Naive B cell (primary cell): ENCODE data around the gene LY86. TPM values are rescaled to one million over a fixed set of nuclear protein-coding genes. Genes with fewer than 3 reads are reported as not detected.

Source experiments
- ATAC-seq, 2 donors: fragments of 150-1000 bp; cut with Tn5 transposase; 2 replicates each; pipeline ENCODE4 v1.10.0; 2021; ENCODE audit warnings: low read depth in 2 of 2, mild to moderate bottlenecking in 2 of 2, moderate library complexity in 2 of 2
- DNase-seq: peaks from one replicate; pipeline ENCODE4 v3.0.0; 2022
- H3K27ac Mint-ChIP-seq, 6 donors: one replicate each; pipeline ENCODE4 v1.8.0; 2020 to 2022; ENCODE audit warnings: mild to moderate bottlenecking in 6 of 6, mixed read lengths in 6 of 6, moderate library complexity in 5 of 6, inconsistent platforms in 2 of 6
- H3K27me3 Mint-ChIP-seq, 3 donors: one replicate each; pipeline ENCODE4 v1.8.0; 2021 to 2022; ENCODE audit warnings: mixed read lengths in 3 of 3, mild to moderate bottlenecking in 1 of 3
- H3K36me3 Mint-ChIP-seq, 2 donors: one replicate each; pipeline ENCODE4 v1.8.0; 2020 to 2022; ENCODE audit warnings: mixed read lengths in 2 of 2, inconsistent platforms in 1 of 2, mild to moderate bottlenecking in 1 of 2
- H3K4me1 Mint-ChIP-seq, 3 donors: one replicate each; pipeline ENCODE4 v1.8.0; 2020 to 2022; ENCODE audit warnings: mixed read lengths in 3 of 3, inconsistent platforms in 1 of 3, mild to moderate bottlenecking in 1 of 3, moderate library complexity in 1 of 3
- H3K4me3 Mint-ChIP-seq, 8 donors: one replicate each; pipeline ENCODE4 v1.8.0; 2020 to 2022; ENCODE audit warnings: mild to moderate bottlenecking in 8 of 8, mixed read lengths in 8 of 8, moderate library complexity in 8 of 8, inconsistent platforms in 2 of 8
- H3K9me3 Mint-ChIP-seq, 7 donors: one replicate each; pipeline ENCODE4 v1.8.0; 2020 to 2022; ENCODE audit warnings: mixed read lengths in 7 of 7, mild to moderate bottlenecking in 5 of 7, inconsistent platforms in 2 of 7, moderate library complexity in 1 of 7
- polyA plus RNA-seq, 6 donors: library from polyadenylated mRNA; unstranded; fragments of 300-500 nt; fragmentation: Illumina TruSeq; gene quantifications; one replicate each; pipeline ENCODE4 v1.2.3, GENCODE V29; 2021; ENCODE audit warnings: low read depth in 6 of 6

LY86 gene
- polyA plus RNA-seq, 6 donors from 2014 or later: 310 to 556 (median 476) TPM

DNA sequence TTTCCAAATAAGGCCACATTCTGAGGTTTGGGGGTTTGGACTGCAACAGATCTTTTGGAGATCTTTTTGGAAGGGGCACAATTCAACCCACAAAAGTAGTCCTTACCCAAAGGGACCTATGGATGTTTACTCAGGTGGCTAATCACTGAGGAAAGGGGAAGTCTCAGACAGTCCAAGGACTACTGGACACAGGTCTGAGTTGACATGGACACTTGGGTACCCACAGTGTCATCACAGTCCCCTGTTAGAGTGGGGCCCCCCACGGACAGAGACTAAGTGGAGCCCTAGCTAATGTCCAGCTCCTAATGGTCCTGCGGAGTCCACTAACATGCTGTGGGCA is 101.6 kb downstream of the LY86 start:
- ATAC-seq (no peak), DNase-seq (no peak)
- H3K9me3 Mint-ChIP-seq: peaks cover 0 to 15% (median 7%) of the 10 kb centered on the region in 7 donors
- peaks cover 4 to 8% (median 6%) of the 10 kb centered on the region in 3 donors for H3K4me1 Mint-ChIP-seq
- peaks cover 9 to 21% (median 12%) of the 10 kb centered on the region in 3 donors for H3K27me3 Mint-ChIP-seq
- peaks cover 0 to 10% of the 10 kb centered on the region in 2 donors for H3K36me3 Mint-ChIP-seq
- H3K27ac Mint-ChIP-seq: no peak overlapping the region
- H3K4me3 Mint-ChIP-seq: no peak overlapping the region

DNA sequence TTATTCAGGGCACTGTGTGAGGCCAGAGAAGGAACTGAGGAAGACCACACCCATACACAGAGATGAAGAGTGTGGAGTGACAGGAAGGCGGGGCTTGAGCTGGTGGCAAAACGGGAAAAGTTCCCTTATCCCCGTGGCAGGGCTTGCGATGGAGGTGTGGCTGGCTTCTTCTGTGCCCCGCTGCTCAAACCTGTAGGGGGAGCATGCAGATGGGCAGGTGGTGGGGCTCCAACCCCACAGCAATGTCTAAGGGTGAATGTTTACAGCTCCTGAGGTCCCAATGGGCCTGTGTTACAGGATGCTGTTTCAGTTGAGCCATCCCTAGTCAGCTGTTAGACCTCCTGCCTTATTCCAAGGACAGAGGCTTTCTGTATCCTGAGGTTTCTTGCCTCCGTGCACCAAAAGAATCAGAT is 105.9 kb downstream of the LY86 start:
- Mint-ChIP-seq H3K27ac (no peak overlapping the region), H3K4me1 (peaks cover 0 to 4% (median 0%) of the 10 kb centered on the region in 3 donors), H3K4me3 (no peak overlapping the region), H3K36me3 (peaks cover 0 to 10% of the 10 kb centered on the region in 2 donors), H3K27me3 (peaks cover 25 to 26% (median 25%) of the 10 kb centered on the region in 3 donors), H3K9me3 (peaks cover 0 to 15% (median 7%) of the 10 kb centered on the region in 7 donors)
- DNase-seq (no peak), ATAC-seq (no peak)

DNA sequence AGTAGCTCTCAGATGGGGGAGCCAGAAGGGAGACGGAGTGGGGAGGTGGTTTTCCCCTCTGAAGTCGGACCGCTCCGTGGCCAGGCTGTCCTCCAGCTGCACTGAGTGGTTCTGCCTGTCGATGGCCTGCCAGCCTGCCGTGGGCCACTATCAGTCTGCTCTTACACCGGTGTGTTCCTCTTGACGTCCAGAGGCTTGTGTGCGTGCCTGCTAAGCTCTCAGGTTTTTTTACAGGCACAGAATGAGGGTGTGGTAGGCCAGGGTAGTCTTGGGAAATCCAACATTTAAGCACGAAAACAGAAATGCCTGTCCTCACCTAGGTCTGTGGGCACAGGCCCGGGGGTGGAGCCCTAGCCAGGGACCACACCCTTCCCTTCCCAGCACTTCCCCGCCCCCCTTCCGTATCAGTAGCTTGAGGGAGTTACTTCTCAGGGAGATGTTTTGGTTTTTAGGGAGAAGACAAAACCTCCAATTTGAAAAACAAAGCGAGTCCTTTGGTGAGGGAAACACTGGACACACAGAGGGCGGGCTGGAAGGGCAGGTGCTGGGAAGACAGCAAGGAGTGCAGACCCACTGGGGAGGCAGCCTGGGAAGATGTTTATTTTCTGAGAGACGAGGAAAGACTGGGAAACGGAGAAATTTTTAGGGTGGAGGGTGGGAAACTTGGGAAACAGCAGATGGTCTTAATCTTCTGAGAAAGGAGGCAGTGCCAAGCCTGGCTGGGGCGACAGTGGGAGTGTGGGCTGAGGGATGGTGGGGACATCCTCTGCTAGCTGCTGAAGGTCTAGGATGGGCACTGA is 106.5 kb downstream of the LY86 start:
- DNase-seq: no peak
- no peak for ATAC-seq
- Mint-ChIP-seq H3K9me3 (peaks cover 0 to 15% (median 7%) of the 10 kb centered on the region in 7 donors), H3K4me3 (no peak overlapping the region), H3K4me1 (peaks cover 0 to 4% (median 0%) of the 10 kb centered on the region in 3 donors), H3K27ac (peak overlapping the region in 1 of 6 donors; percentile 73), H3K27me3 (peaks cover 25 to 32% (median 30%) of the 10 kb centered on the region in 3 donors), H3K36me3 (peaks cover 0 to 10% of the 10 kb centered on the region in 2 donors)

DNA sequence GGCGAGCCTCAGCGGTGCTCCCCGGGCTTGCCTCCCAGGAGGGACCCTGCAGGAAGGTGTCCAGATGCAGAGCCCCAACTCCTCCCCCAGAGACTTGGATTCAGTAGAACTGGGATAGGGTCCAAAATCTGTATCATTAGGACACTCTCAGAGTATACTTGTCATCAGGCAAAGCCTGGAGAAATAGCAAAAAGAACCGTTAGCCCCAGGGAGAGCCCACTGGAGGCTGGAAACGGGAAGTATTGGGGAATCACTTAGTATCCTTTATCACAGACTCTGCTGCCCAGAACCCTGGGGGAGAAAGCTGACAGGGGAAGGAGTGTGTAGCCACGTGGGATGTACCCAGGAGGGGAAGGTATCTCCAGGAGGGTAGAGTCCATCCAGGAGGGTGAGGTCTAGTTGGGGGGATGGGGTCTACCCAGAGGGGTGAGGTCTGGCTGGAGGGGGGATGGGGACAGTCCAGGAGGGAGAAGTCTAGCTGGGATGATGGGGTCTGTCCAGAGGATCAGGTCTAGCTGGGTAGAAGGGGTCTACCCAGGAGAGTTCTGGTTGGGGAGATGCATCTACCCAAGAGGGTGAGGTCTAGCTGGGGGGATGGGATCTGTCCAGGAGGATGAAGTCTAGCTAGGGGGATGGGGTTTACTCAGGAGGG is 107.2 kb downstream of the LY86 start:
- peaks cover 0 to 4% (median 0%) of the 10 kb centered on the region in 3 donors for H3K4me1 Mint-ChIP-seq
- DNase-seq: no peak
- peaks cover 0 to 14% (median 7%) of the 10 kb centered on the region in 7 donors for H3K9me3 Mint-ChIP-seq
- no peak overlapping the region for H3K4me3 Mint-ChIP-seq
- H3K27ac Mint-ChIP-seq: peak overlapping the region in 1 of 6 donors; percentile 73
- no peak for ATAC-seq
- H3K27me3 Mint-ChIP-seq: peaks cover 25 to 38% (median 36%) of the 10 kb centered on the region in 3 donors
- H3K36me3 Mint-ChIP-seq: peaks cover 0 to 7% of the 10 kb centered on the region in 2 donors

DNA sequence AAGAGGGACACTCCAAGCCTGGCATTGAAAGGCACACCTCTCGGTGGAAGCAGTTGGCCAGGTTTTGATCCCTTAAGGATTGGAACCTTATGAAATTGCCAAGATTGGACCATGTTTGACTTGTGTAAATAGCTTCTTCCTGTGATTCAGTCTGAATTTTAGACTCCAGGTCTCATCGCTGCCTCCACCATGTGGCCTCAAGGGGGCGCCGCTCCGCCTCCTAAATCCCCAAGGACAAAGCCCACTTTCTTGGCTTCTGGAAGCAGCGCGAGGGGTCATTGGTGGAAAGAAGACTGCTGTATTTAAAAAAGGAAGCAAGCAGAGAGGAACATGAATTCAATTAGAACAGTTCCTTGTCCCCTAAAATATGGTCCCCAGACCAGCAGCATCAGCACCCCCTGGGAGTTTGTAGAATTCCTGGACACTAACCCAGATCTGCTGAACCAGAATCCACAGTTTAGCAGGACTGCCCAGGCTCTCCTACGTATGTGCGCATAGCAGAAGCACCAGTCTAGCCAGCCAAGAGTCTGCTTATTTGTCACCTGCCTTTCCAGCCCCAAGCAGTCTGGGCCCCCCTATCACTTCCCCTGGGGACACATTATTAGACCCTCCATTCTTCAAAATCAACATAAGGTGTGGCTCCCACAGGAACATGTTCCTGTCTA is 108.5 kb downstream of the LY86 start:
- no peak overlapping the region for H3K4me3 Mint-ChIP-seq
- H3K36me3 Mint-ChIP-seq: peaks cover 0 to 1% of the 10 kb centered on the region in 2 donors
- DNase-seq (no peak), ATAC-seq (no peak)
- H3K9me3 Mint-ChIP-seq: peaks cover 0 to 1% (median 0%) of the 10 kb centered on the region in 7 donors
- peak overlapping the region in 2 of 6 donors; percentile 14 to 92 for H3K27ac Mint-ChIP-seq
- peaks cover 0 to 6% (median 5%) of the 10 kb centered on the region in 3 donors for H3K4me1 Mint-ChIP-seq
- peaks cover 37 to 43% (median 38%) of the 10 kb centered on the region in 3 donors for H3K27me3 Mint-ChIP-seq

DNA sequence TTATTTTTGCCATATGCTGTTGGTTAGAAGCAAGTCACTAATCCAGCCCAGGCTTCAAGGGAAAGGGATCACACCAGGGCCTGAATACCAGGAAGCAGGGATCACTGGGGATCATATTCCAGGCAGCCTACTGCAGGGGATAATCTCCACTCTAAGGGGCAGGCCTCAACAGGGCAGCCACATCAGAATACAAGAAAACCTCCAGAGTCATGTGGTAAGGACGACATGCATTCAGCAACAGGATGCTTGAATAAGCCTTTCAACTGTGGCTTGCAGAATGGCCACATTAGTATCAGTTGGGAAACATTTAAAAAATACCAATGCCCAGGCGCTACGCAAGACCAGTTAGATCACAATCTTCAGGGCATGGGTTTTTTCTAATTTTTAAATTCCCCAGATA is 109.1 kb downstream of the LY86 start:
- DNase-seq: no peak
- Mint-ChIP-seq H3K4me3 (peak overlapping the region in 1 of 8 donors; percentile 20), H3K27me3 (peaks cover 32 to 44% (median 40%) of the 10 kb centered on the region in 3 donors), H3K9me3 (no peaks in the 10 kb centered on the region), H3K27ac (peak overlapping the region in 1 of 6 donors; percentile 92), H3K4me1 (peaks cover 0 to 7% (median 6%) of the 10 kb centered on the region in 3 donors), H3K36me3 (no peaks in the 10 kb centered on the region)
- ATAC-seq: no peak

DNA sequence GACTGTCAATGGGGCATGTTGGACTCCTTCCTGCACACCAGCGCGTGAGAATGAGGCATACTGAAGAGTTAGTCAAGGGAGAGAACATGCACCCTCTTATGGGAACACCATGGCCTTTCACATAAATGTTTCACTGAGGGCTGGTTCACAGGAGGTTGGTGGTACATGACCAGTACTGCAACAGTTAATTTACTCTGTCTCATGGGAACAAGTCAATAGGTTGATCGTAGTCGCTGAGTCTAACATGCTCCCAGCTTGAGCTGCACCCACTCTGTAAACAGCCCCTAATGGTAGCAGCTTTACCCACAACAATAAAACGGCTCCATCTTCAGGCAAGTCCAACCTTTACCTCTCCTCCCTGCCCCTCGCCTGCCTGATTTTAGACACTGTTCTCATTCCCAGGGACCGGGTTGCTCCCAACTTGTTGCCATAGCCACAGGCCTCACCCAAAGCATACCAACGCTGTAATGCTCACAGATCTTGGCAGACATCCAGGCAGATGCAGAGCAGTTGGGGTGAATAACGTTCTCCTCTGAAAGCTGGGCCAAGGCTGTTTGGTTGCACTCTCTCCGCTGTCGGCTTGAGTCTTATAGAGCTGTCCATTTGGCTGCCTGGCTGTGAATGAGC is 111.3 kb downstream of the LY86 start:
- no peak for ATAC-seq
- Mint-ChIP-seq H3K4me3 (no peak overlapping the region), H3K4me1 (peaks cover 0 to 7% (median 6%) of the 10 kb centered on the region in 3 donors), H3K9me3 (no peaks in the 10 kb centered on the region), H3K27ac (peak overlapping the region in 1 of 6 donors; percentile 12), H3K27me3 (peaks cover 21 to 35% (median 34%) of the 10 kb centered on the region in 3 donors), H3K36me3 (no peaks in the 10 kb centered on the region)
- DNase-seq: no peak

DNA sequence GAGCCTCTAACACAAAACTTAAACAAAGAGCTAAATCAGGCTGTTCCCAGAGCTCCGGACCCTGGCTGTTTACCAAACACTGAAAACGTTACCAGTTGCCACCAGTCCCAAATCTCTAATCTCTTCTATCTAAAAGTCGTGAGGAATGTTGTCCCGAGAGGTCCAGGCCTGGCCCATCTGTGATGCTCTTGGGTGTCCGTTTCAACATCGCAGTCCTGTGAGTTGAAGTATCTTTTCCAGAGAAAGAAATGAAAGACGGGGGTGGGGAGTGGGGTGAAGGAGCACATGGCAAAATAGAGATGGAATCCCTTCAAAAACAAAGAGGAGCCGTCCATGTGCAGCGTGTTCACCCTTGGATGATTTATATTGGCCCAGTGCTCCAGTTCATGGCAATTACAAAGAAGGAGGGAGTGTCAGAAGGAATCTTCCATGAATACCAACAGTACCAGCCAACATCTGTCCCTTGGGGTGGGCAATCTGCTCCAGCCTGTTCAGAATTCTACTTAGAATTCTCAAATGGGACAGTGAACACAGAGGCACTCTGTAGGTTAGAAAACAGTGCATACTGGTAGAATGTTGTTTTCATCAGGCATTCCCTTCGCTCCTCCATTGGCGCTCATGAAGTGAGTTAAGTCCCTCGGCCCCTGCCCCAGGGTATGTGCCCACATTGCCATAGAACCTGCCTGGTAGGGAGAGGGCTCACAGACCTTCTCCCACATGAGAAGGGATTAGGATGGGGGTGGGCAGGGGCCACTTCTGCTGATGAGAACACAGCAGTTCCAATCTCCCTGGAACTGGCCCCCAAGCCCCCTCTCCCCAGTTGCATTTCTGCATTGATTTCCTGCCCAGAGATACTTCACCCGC is 112.1 kb downstream of the LY86 start:
- Mint-ChIP-seq H3K27ac (peak overlapping the region in 1 of 6 donors; percentile 15), H3K4me3 (no peak overlapping the region), H3K4me1 (peaks cover 0 to 7% (median 6%) of the 10 kb centered on the region in 3 donors), H3K9me3 (no peaks in the 10 kb centered on the region), H3K36me3 (no peaks in the 10 kb centered on the region), H3K27me3 (peaks cover 21 to 27% (median 26%) of the 10 kb centered on the region in 3 donors)
- ATAC-seq: no peak
- DNase-seq: no peak

DNA sequence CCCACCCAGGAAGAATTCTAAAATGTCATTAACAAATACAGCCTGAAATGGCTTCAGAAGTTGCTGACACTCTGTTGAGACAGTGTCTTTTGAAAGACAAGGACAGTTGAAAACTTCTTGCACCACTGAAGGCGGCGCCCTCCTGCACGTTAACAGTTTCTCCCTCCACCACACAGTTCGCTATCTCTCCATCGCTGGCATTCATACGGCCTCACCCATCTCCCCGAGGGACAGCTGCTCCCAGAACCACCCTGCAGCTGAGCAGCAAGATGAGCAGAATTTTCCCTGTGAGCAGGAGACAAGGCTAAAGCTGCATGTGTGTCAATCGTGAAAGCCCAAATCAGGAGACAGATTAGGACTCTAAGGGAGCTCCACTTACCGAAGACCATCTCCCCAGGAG is 113.3 kb downstream of the LY86 start:
- no peak for ATAC-seq
- H3K9me3 Mint-ChIP-seq: no peaks in the 10 kb centered on the region
- H3K27ac Mint-ChIP-seq: peak overlapping the region in 1 of 6 donors; percentile 83
- peaks cover 0 to 6% (median 3%) of the 10 kb centered on the region in 3 donors for H3K4me1 Mint-ChIP-seq
- H3K36me3 Mint-ChIP-seq: no peaks in the 10 kb centered on the region
- H3K4me3 Mint-ChIP-seq: peak overlapping the region in 1 of 8 donors; percentile 26
- peaks cover 16 to 21% (median 20%) of the 10 kb centered on the region in 3 donors for H3K27me3 Mint-ChIP-seq
- DNase-seq: no peak

DNA sequence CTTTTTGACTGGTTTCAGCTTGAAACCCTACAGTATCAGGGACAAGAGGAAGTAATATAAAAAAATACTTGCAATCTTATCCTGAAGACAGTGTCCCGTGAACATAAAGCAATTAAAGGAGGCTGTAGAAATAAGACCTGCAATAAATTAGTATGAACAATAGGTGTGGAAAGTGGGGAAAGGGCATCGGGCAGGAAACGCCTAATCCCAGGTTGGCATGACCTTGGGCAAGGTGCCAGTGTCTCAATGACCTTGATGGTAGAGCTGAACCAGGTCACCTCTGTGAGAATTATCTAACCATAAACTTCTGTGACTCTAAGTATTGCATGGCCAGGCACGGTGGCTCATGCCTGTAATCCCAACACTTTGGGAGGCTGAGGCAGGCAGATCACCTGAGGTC is 115.2 kb downstream of the LY86 start:
- DNase-seq: no peak
- Mint-ChIP-seq H3K36me3 (no peaks in the 10 kb centered on the region), H3K4me3 (no peak overlapping the region), H3K9me3 (no peaks in the 10 kb centered on the region), H3K4me1 (peaks cover 0 to 6% (median 3%) of the 10 kb centered on the region in 3 donors), H3K27ac (no peak overlapping the region), H3K27me3 (peaks cover 16 to 20% (median 16%) of the 10 kb centered on the region in 3 donors)
- ATAC-seq: no peak
